Measurements from ENCODE around the gene NCK1. TPM values are rescaled to one million over a fixed set of nuclear protein-coding genes. Genes with fewer than 3 reads are reported as not detected.
"Not testable (repeated sequence)": the region's sequence is repeated elsewhere in the genome, so short reads cannot be mapped to it uniquely, and the experiment has no call there.

Gene NCK1
- total RNA-seq, 1 donor from 2014 or later, result 28.4 TPM

DNA sequence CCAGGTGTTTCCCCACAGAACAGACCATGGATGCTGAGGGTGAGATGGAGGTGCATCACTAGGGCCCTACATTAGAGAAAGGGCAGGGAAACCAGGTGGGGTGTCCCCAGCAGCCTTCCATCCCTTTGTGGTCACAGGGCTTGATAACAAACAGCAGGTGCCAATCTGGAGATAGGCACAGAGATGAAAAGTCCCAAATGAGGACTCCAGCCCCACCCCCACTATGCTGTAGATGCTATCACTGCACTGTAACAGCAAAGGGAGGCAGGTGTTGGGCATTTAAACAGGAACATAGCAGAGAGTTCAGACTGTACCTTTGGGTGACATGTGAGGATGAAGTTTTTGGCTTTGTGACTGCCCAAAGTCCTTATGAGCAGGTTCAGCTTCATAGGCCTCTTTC lies 117.2 kb downstream of the NCK1 start:
- no peaks in the 10 kb centered on the region for H3K4me1 Mint-ChIP-seq (ENCODE audit: low read depth, unreplicated experiment)
- DNase-seq, result no peak
- no peak overlapping the region for H3K27ac Mint-ChIP-seq (ENCODE audit: unreplicated experiment)
- H3K36me3 Mint-ChIP-seq (ENCODE audit: unreplicated experiment), result peaks cover 23% of the 10 kb centered on the region
- H3K9me3 Mint-ChIP-seq (ENCODE audit: unreplicated experiment), result no peaks in the 10 kb centered on the region
- no peaks in the 10 kb centered on the region for H3K27me3 Mint-ChIP-seq (ENCODE audit: unreplicated experiment)
- no peak overlapping the region for H3K4me3 Mint-ChIP-seq (ENCODE audit: unreplicated experiment)
- TF ChIP-seq, protein P1, sequence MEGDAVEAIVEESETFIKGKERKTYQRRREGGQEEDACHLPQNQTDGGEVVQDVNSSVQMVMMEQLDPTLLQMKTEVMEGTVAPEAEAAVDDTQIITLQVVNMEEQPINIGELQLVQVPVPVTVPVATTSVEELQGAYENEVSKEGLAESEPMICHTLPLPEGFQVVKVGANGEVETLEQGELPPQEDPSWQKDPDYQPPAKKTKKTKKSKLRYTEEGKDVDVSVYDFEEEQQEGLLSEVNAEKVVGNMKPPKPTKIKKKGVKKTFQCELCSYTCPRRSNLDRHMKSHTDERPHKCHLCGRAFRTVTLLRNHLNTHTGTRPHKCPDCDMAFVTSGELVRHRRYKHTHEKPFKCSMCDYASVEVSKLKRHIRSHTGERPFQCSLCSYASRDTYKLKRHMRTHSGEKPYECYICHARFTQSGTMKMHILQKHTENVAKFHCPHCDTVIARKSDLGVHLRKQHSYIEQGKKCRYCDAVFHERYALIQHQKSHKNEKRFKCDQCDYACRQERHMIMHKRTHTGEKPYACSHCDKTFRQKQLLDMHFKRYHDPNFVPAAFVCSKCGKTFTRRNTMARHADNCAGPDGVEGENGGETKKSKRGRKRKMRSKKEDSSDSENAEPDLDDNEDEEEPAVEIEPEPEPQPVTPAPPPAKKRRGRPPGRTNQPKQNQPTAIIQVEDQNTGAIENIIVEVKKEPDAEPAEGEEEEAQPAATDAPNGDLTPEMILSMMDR (IDR thresholded peaks at IDR 0.05; ENCODE audit: partially characterized antibody, unreplicated experiment), result no peak

DNA sequence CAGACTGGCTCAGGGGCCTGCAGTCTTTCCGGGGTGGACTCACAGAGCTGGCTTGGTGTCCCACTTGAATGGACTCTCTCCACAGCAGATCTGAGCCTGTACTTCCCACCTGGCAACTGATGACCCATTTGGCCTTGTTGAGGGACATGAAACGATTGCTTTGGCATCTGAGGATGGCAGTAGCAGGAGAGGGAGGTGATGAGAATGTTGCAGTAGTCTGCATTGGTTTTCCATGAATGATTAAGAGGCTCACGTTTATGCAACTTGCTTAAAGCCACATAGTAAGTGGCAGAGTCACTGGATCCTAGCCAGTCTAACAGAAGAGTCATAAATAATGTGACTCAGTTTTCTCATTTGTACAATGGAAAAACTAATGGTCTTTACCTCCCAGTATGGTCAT lies 117.7 kb downstream of the NCK1 start:
- H3K4me3 Mint-ChIP-seq (ENCODE audit: unreplicated experiment), result no peak overlapping the region
- H3K36me3 Mint-ChIP-seq (ENCODE audit: unreplicated experiment), result peaks cover 18% of the 10 kb centered on the region
- no peaks in the 10 kb centered on the region for H3K4me1 Mint-ChIP-seq (ENCODE audit: low read depth, unreplicated experiment)
- TF ChIP-seq, protein P1 (IDR thresholded peaks at IDR 0.05; ENCODE audit: partially characterized antibody, unreplicated experiment), result no peak
- no peak for DNase-seq
- no peak overlapping the region for H3K27ac Mint-ChIP-seq (ENCODE audit: unreplicated experiment)
- H3K27me3 Mint-ChIP-seq (ENCODE audit: unreplicated experiment), result peaks cover 1% of the 10 kb centered on the region
- no peaks in the 10 kb centered on the region for H3K9me3 Mint-ChIP-seq (ENCODE audit: unreplicated experiment)

DNA sequence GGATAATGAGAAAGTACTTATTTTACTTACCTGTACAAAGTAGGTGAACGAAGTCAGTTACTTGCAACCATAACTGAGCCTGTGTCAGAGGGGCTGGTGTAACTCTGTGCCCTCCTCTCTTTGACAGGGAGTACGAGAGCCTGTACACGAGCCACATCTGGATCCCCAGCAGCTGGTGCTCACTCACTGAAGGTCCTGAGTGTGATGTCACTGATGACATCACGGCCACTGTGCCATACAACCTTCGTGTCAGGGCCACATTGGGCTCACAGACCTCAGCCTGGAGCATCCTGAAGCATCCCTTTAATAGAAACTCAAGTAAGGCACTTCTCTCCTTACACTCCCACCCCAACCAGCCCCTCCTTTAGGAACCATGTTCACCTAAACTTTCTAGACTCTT lies 120.0 kb downstream of the NCK1 start:
- peaks cover 1% of the 10 kb centered on the region for H3K27me3 Mint-ChIP-seq (ENCODE audit: unreplicated experiment)
- TF ChIP-seq, protein P1 (IDR thresholded peaks at IDR 0.05; ENCODE audit: partially characterized antibody, unreplicated experiment), result no peak
- H3K4me3 Mint-ChIP-seq (ENCODE audit: unreplicated experiment), result no peak overlapping the region
- H3K9me3 Mint-ChIP-seq (ENCODE audit: unreplicated experiment), result peaks cover 3% of the 10 kb centered on the region
- H3K27ac Mint-ChIP-seq (ENCODE audit: unreplicated experiment), result no peak overlapping the region
- no peak for DNase-seq
- no peaks in the 10 kb centered on the region for H3K4me1 Mint-ChIP-seq (ENCODE audit: low read depth, unreplicated experiment)
- peaks cover 16% of the 10 kb centered on the region for H3K36me3 Mint-ChIP-seq (ENCODE audit: unreplicated experiment)

DNA sequence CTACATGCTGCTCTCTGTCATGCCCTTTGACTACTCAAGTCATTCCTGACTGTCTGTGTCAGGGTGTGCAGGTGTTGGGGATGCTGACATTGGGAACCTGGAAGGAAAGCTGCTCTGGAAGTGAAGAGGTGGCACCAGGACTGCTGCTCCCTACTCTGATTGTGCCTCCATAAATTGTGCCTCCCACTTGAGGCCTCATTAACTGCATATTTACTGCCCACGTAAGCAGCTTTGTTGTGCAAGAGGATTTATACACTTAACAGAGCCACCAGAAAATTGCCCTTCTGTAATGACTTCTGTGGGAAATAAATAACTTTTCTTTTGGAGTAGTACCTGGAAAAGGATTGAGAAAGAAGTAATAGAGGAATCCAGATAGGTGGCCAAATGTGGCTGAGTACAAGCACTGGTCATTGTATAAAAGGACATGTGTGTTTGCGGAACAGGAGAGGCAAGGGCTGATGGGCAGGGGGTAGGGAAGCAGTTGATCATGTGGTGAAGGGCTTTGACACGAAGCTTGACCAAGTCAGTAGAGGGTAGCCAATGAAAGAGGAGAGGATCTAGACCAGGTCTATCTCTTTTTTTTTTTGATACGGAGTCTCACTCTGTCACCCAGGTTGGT lies 120.6 kb downstream of the NCK1 start:
- DNase-seq, result no peak
- H3K27me3 Mint-ChIP-seq (ENCODE audit: unreplicated experiment), result peaks cover 1% of the 10 kb centered on the region
- TF ChIP-seq, protein P1 (IDR thresholded peaks at IDR 0.05; ENCODE audit: partially characterized antibody, unreplicated experiment), result no peak
- H3K4me1 Mint-ChIP-seq (ENCODE audit: low read depth, unreplicated experiment), result no peaks in the 10 kb centered on the region
- H3K36me3 Mint-ChIP-seq (ENCODE audit: unreplicated experiment), result peaks cover 18% of the 10 kb centered on the region
- no peak overlapping the region for H3K27ac Mint-ChIP-seq (ENCODE audit: unreplicated experiment)
- H3K4me3 Mint-ChIP-seq (ENCODE audit: unreplicated experiment), result no peak overlapping the region
- peaks cover 5% of the 10 kb centered on the region for H3K9me3 Mint-ChIP-seq (ENCODE audit: unreplicated experiment)

DNA sequence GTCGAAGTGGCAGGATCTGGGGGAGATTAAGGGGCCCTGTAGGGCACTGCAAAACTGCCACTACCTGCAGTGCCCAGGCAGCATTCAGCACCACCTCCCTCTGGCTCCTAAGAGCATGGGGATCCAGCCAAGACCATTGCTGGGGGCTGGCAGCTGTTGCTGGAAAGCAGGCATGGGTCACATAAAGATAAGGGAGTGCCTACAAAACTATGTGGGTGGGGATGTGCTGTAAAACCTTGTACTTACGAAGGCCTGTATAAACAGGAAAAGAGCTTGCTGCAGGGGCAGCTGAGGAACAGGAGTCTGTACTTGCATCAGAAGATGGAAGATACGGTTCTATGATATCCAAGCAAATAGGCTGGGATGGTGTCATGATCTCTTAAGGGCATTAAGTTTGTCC lies 122.8 kb downstream of the NCK1 start:
- Mint-ChIP-seq H3K9me3 (ENCODE audit: unreplicated experiment) (peaks cover 5% of the 10 kb centered on the region), H3K4me3 (ENCODE audit: unreplicated experiment) (no peak overlapping the region), H3K27ac (ENCODE audit: unreplicated experiment) (no peak overlapping the region), H3K36me3 (ENCODE audit: unreplicated experiment) (peaks cover 18% of the 10 kb centered on the region), H3K27me3 (ENCODE audit: unreplicated experiment) (peaks cover 4% of the 10 kb centered on the region), H3K4me1 (ENCODE audit: low read depth, unreplicated experiment) (no peaks in the 10 kb centered on the region)
- DNase-seq, result no peak
- TF ChIP-seq, protein P1 (IDR thresholded peaks at IDR 0.05; ENCODE audit: partially characterized antibody, unreplicated experiment), result no peak

DNA sequence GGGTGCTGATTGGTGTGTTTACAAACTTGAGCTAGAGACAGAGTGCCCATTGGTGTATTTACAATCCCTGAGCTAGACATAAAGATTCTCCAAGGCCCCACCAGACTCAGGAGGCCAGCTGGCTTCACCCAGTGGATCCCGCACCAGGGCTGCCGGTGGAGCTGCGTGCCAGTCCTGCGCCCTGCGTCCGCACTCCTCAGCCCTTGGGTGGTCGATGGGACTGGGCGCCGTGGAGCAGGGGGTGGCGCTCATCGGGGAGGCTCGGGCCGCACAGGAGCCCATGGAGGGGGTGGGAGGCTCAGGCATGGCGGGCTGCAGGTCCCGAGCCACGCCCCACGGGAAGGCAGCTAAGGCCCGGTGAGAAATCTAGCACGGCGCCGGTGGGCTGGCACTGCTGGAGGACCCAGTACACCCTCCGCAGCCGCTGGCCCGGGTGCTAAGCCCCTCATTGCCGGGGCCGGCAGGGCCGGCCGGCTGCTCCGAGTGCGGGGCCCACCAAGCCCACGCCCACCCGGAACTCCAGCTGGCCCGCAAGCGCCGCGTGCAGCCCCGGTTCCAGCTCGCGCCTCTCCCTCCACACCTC lies 125.5 kb downstream of the NCK1 start:
- H3K27ac Mint-ChIP-seq (ENCODE audit: unreplicated experiment); H3K4me1 Mint-ChIP-seq (ENCODE audit: low read depth, unreplicated experiment); DNase-seq; H3K27me3 Mint-ChIP-seq (ENCODE audit: unreplicated experiment); H3K4me3 Mint-ChIP-seq (ENCODE audit: unreplicated experiment): not testable (repeated sequence)
- H3K9me3 Mint-ChIP-seq (ENCODE audit: unreplicated experiment), result peaks cover 12% of the 10 kb centered on the region
- H3K36me3 Mint-ChIP-seq (ENCODE audit: unreplicated experiment), result peaks cover 13% of the 10 kb centered on the region
